GM20431 (cell line): ENCODE measurements around the gene PPP1R1C.

ENCODE experiments used
- in situ Hi-C: fragments of 300-500 bp; cut with MseI, MboI; formaldehyde crosslinking; loops from one replicate; pipeline ENCODE4 v1.15.0; 2020; ENCODE audit warnings: low sequenced_read_pairs; ENCODE audit not compliant: unreplicated experiment

The PPP1R1C gene

GRCh38 chr2:182081602-182082260 lies 96.1 kb downstream of the PPP1R1C start:
- in situ Hi-C loops: no loop called here

GRCh38 chr2:182088681-182089320 lies 103.1 kb downstream of the PPP1R1C start:
- in situ Hi-C loops: no loop called here

GRCh38 chr2:182090486-182090885 lies 104.8 kb downstream of the PPP1R1C start:
- in situ Hi-C loops: no loop called here

GRCh38 chr2:182097571-182098164 lies 112.0 kb downstream of the PPP1R1C start:
- in situ Hi-C loops: no loop called here

- in situ Hi-C loops: no loop called here
Measured at GRCh38 chr2:182098648-182099047, 113.0 kb downstream of the PPP1R1C start.

GRCh38 chr2:182101263-182101662 lies 115.6 kb downstream of the PPP1R1C start:
- in situ Hi-C loops: no loop called here

- in situ Hi-C loops: no loop called here
Measured at GRCh38 chr2:182103526-182103925, 117.9 kb downstream of the PPP1R1C start.

GRCh38 chr2:182110347-182110746 lies 124.7 kb downstream of the PPP1R1C start:
- in situ Hi-C loops: no loop called here

GRCh38 chr2:182113334-182113733 lies 127.7 kb downstream of the PPP1R1C start:
- in situ Hi-C loops: no loop called here

- in situ Hi-C loops: no loop called here
Measured at GRCh38 chr2:182115258-182115657, 129.6 kb downstream of the PPP1R1C start.

GRCh38 chr2:182116774-182117173 lies 131.1 kb downstream of the PPP1R1C start:
- in situ Hi-C loops: no loop called here

- in situ Hi-C loops: no loop called here
Measured at GRCh38 chr2:182117196-182117595, 131.5 kb downstream of the PPP1R1C start.

GRCh38 chr2:182128821-182129707 lies 143.4 kb downstream of the PPP1R1C start:
- in situ Hi-C loops: no loop called here

GRCh38 chr2:182132605-182133004 lies 147.0 kb downstream of the PPP1R1C start:
- in situ Hi-C loops: no loop called here

GRCh38 chr2:182133195-182133891 lies 147.7 kb downstream of the PPP1R1C start:
- in situ Hi-C loops: no loop called here

- in situ Hi-C loops: no loop called here
Measured at GRCh38 chr2:182134201-182134600, 148.5 kb downstream of the PPP1R1C start.

GRCh38 chr2:182142062-182142461 lies 156.4 kb downstream of the PPP1R1C start:
- in situ Hi-C loops: no loop called here

- in situ Hi-C loops: no loop called here
Measured at GRCh38 chr2:182144041-182144775, 158.6 kb downstream of the PPP1R1C start.

GRCh38 chr2:182144776-182145165 lies 159.1 kb downstream of the PPP1R1C start:
- in situ Hi-C loops: no loop called here
